ENCODE data around the gene ASTN1. TPM values are rescaled to one million over a fixed set of nuclear protein-coding genes. Genes with fewer than 3 reads are reported as not detected.
A peak's percentile ranks its signal among the peaks of the same experiment; 100 is the strongest.

The ASTN1 gene
- total RNA-seq, 1 donor from 2014 or later: 7.7 TPM

DNA sequence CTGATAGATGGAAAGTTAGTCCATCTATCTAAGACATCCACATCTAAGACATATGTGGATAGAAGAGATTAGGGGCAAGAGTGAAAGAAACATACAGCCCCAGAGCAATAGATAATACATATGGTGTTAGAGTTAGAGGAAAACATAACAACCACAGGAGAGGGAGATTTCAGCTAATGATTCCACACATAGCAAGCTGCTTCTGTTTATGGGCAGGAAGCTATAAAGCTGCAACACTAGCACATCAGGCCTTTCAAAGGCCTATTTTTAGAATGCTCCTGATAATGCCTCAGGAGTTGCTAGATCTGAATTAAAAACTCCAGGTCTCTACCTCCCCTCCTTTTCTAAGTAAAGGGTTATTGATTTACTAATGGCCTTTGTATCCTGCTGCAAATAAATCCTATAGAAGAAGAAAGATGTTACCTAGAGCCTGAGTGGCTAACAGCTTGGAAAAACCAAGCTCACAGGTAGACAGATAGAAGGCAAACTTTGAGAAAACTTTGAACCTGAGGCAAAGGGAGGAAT, 42.4 kb upstream of the ASTN1 start:
- Mint-ChIP-seq H3K27me3 (ENCODE audit: unreplicated experiment) (no peaks in the 10 kb centered on the region), H3K27ac (ENCODE audit: unreplicated experiment) (peak overlapping the region; percentile 4), H3K4me3 (ENCODE audit: unreplicated experiment) (no peak overlapping the region), H3K4me1 (ENCODE audit: low read depth, unreplicated experiment) (peaks cover 8% of the 10 kb centered on the region), H3K36me3 (ENCODE audit: unreplicated experiment) (no peaks in the 10 kb centered on the region), H3K9me3 (ENCODE audit: unreplicated experiment) (no peaks in the 10 kb centered on the region)
- TF ChIP-seq, protein P1, sequence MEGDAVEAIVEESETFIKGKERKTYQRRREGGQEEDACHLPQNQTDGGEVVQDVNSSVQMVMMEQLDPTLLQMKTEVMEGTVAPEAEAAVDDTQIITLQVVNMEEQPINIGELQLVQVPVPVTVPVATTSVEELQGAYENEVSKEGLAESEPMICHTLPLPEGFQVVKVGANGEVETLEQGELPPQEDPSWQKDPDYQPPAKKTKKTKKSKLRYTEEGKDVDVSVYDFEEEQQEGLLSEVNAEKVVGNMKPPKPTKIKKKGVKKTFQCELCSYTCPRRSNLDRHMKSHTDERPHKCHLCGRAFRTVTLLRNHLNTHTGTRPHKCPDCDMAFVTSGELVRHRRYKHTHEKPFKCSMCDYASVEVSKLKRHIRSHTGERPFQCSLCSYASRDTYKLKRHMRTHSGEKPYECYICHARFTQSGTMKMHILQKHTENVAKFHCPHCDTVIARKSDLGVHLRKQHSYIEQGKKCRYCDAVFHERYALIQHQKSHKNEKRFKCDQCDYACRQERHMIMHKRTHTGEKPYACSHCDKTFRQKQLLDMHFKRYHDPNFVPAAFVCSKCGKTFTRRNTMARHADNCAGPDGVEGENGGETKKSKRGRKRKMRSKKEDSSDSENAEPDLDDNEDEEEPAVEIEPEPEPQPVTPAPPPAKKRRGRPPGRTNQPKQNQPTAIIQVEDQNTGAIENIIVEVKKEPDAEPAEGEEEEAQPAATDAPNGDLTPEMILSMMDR (IDR thresholded peaks at IDR 0.05; ENCODE audit: partially characterized antibody, unreplicated experiment): no peak
- DNase-seq: no peak

DNA sequence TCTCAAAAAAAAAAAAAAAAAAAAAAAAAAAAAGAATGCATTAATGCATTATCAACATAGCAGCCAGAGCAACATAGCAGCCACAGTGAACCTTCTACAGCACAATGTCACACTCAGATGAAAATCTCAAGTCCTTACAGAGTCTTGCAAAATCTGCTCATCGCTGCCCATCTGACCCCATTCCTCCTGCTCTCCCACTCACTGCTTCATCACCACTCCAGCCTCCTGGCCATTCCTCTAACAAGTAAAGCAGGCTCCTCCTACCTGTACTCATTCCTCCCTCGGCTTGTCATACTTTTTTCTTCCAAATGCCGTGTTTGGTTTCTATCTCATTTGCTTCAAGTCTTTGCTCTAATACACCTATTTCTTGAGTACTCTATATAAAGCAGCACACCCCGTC, 35.8 kb upstream of the ASTN1 start:
- DNase-seq: no peak
- Mint-ChIP-seq H3K36me3 (ENCODE audit: unreplicated experiment) (no peaks in the 10 kb centered on the region), H3K27me3 (ENCODE audit: unreplicated experiment) (peaks cover 2% of the 10 kb centered on the region), H3K9me3 (ENCODE audit: unreplicated experiment) (no peaks in the 10 kb centered on the region), H3K27ac (ENCODE audit: unreplicated experiment) (no peak overlapping the region), H3K4me1 (ENCODE audit: low read depth, unreplicated experiment) (no peaks in the 10 kb centered on the region), H3K4me3 (ENCODE audit: unreplicated experiment) (no peak overlapping the region)
- TF ChIP-seq, protein P1 (IDR thresholded peaks at IDR 0.05; ENCODE audit: partially characterized antibody, unreplicated experiment): no peak

DNA sequence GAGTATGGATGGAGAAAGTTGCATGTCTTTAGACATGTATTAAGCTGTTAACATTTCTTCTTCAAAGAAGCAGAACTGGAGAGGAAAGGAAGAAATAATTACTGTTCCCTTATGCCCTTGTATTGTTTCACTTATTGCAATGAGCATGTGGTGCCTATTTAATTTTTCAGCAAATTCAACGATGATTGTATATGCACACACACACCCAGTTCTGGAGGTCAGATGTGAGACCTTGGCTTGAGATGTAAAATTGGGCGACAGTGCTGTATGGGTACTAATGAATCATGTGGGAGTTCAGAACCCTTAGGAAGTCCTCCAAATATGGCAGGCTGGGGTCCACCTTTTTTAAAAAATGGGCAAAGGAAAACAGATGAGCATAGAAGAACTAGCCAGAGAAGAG, 33.7 kb upstream of the ASTN1 start:
- H3K36me3 Mint-ChIP-seq (ENCODE audit: unreplicated experiment): no peaks in the 10 kb centered on the region
- no peaks in the 10 kb centered on the region for H3K4me1 Mint-ChIP-seq (ENCODE audit: low read depth, unreplicated experiment)
- H3K4me3 Mint-ChIP-seq (ENCODE audit: unreplicated experiment): no peak overlapping the region

DNA sequence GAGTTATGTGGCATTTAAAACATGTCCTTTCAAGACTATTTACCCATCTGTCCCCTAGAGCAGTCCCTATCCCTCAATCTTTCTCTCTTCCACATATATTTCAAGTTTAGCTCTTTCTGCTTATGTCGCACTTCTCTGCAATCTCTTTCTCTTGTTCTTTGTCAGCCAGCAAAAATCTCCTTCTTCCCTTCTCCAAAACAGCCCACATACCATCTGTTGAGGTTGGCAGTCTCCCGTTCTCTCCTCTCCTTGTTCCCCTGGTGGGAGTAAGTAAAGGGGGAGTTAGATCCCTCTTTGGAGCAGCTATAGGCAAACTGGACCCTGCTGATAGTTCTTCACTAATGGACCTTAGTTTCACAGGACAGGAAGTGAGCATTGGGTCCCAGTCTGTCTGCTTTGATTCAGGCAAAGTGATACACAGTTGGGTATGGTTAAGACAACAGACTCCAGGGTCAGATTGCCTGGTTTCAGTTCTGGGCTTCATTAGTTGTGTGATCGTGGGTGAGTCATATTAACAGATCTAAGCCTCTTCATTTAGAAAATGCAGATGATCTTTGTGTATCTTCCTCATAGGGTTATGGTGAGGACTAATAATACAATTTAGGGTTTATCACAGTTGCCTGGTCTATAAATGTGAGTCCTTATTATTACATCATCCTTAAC, 25.9 kb upstream of the ASTN1 start:
- no peaks in the 10 kb centered on the region for H3K4me1 Mint-ChIP-seq (ENCODE audit: low read depth, unreplicated experiment)
- DNase-seq: no peak

More for the DNA sequence above, 33.7 kb upstream of the ASTN1 start:
- Mint-ChIP-seq H3K27ac (ENCODE audit: unreplicated experiment) (no peak overlapping the region), H3K9me3 (ENCODE audit: unreplicated experiment) (no peaks in the 10 kb centered on the region), H3K27me3 (ENCODE audit: unreplicated experiment) (peaks cover 2% of the 10 kb centered on the region)
- TF ChIP-seq, protein P1 (IDR thresholded peaks at IDR 0.05; ENCODE audit: partially characterized antibody, unreplicated experiment): no peak
- DNase-seq: no peak

DNA sequence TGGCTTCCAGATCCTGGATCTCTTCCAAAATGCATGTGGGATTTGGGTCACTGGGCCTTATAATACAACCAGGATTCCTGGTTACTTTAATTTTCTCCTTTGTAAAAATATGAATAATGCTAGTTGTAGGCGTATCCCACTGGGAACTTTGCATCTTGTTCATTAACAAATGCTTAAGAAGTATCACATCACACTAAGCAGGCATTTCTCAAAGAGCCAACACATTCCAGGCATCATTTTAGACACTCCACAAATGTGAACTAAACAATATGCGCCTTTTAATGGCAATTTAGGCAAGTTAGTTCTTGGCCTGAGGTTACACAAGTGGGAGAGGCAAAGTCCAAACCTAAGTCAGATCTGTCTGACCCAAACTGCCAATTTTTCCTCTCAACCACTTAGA, 22.1 kb upstream of the ASTN1 start:
- no peak overlapping the region for H3K4me3 Mint-ChIP-seq (ENCODE audit: unreplicated experiment)
- H3K27me3 Mint-ChIP-seq (ENCODE audit: unreplicated experiment): peaks cover under 1% of the 10 kb centered on the region
- no peaks in the 10 kb centered on the region for H3K4me1 Mint-ChIP-seq (ENCODE audit: low read depth, unreplicated experiment)
- TF ChIP-seq, protein P1 (IDR thresholded peaks at IDR 0.05; ENCODE audit: partially characterized antibody, unreplicated experiment): no peak
- no peak for DNase-seq
- H3K36me3 Mint-ChIP-seq (ENCODE audit: unreplicated experiment): no peaks in the 10 kb centered on the region
- H3K9me3 Mint-ChIP-seq (ENCODE audit: unreplicated experiment): no peaks in the 10 kb centered on the region
- H3K27ac Mint-ChIP-seq (ENCODE audit: unreplicated experiment): no peak overlapping the region

More for the DNA sequence above, 25.9 kb upstream of the ASTN1 start:
- Mint-ChIP-seq H3K27me3 (ENCODE audit: unreplicated experiment) (no peaks in the 10 kb centered on the region), H3K27ac (ENCODE audit: unreplicated experiment) (no peak overlapping the region), H3K36me3 (ENCODE audit: unreplicated experiment) (no peaks in the 10 kb centered on the region), H3K9me3 (ENCODE audit: unreplicated experiment) (no peaks in the 10 kb centered on the region), H3K4me3 (ENCODE audit: unreplicated experiment) (no peak overlapping the region)
- TF ChIP-seq, protein P1 (IDR thresholded peaks at IDR 0.05; ENCODE audit: partially characterized antibody, unreplicated experiment): no peak

Measured in glutamatergic neuron (in vitro differentiated cells).